Body of pancreas (tissue), 4 donors: ENCODE measurements around the gene ROBO1.

Source experiments
- POLR2A ChIP-seq, 3 donors: fragments of 450-650 bp; IDR thresholded peaks; one replicate each; pipeline ENCODE4 v1.6.1; 2016; ENCODE audit warnings: antibody characterized with exemption in 3 of 3, mild to moderate bottlenecking in 2 of 3
- TF ChIP-seq, protein P1 (sequence below), 7 experiments: fragments of 450-650 bp in 4 of 7; fragments of 200-600 bp in 3 of 7; sonication (generic) in 3 of 7; IDR thresholded peaks; one replicate each; pipeline ENCODE4 v1.5.1; 2016 to 2019; ENCODE audit warnings: antibody characterized with exemption in 7 of 7

GRCh38 chr3:78601249-78601648 lies 1166.5 kb downstream of the ROBO1 start:
- no peak for TF ChIP-seq POLR2A (IDR thresholded peaks at IDR 0.05)
- TF ChIP-seq, protein P1, sequence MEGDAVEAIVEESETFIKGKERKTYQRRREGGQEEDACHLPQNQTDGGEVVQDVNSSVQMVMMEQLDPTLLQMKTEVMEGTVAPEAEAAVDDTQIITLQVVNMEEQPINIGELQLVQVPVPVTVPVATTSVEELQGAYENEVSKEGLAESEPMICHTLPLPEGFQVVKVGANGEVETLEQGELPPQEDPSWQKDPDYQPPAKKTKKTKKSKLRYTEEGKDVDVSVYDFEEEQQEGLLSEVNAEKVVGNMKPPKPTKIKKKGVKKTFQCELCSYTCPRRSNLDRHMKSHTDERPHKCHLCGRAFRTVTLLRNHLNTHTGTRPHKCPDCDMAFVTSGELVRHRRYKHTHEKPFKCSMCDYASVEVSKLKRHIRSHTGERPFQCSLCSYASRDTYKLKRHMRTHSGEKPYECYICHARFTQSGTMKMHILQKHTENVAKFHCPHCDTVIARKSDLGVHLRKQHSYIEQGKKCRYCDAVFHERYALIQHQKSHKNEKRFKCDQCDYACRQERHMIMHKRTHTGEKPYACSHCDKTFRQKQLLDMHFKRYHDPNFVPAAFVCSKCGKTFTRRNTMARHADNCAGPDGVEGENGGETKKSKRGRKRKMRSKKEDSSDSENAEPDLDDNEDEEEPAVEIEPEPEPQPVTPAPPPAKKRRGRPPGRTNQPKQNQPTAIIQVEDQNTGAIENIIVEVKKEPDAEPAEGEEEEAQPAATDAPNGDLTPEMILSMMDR (IDR thresholded peaks at IDR 0.05) = no peak
